OCI-LY3 (cell line): ENCODE measurements around the gene CAPN10.

ENCODE experiments used
- H2AFZ ChIP-seq: fragments of 200-600, 300-600 bp; shearing (Covaris generic); 2 replicates; pipeline ENCODE4 v1.6.0; 2014; ENCODE audit warnings: antibody characterized with exemption, low read depth, low read length
- H3K27ac ChIP-seq: fragments of 200-600, 300-600 bp; sonication (generic); 2 replicates; pipeline ENCODE4 v1.5.1; 2014; ENCODE audit warnings: mild to moderate bottlenecking, low read length, moderate library complexity, mixed read lengths
- H3K27me3 ChIP-seq: fragments of 200-600, 300-600 bp; sonication (generic); 2 replicates; pipeline ENCODE4 v1.6.1; 2014; ENCODE audit warnings: low read depth, low read length, mixed read lengths
- H3K36me3 ChIP-seq: fragments of 200-600, 300-600 bp; sonication (generic); replicated peaks from 2 replicates; pipeline ENCODE3; 2014; ENCODE audit warnings: low read depth, low read length, mixed read lengths
- H3K4me1 ChIP-seq: fragments of 300-600, 200-600 bp; sonication (generic); 2 replicates; pipeline ENCODE4 v1.6.1; 2014; ENCODE audit warnings: low read length, mixed read lengths
- H3K4me2 ChIP-seq: fragments of 200-600, 300-600 bp; sonication (generic); 2 replicates; pipeline ENCODE4 v1.6.1; 2014; ENCODE audit warnings: low read length, mixed read lengths
- H3K4me3 ChIP-seq: fragments of 300-600, 200-600 bp; sonication (generic); 2 replicates; pipeline ENCODE4 v1.5.1; 2014; ENCODE audit warnings: antibody characterized with exemption, mild to moderate bottlenecking, low read length, moderate library complexity
- H3K79me2 ChIP-seq: fragments of 300-600, 200-600 bp; shearing (Covaris generic); 2 replicates; pipeline ENCODE4 v1.6.1; 2014; ENCODE audit warnings: mild to moderate bottlenecking, low read length, mixed read lengths
- H3K9ac ChIP-seq: fragments of 300-600, 200-600 bp; shearing (Covaris generic); 2 replicates; pipeline ENCODE4 v1.6.0; 2014; ENCODE audit warnings: mild to moderate bottlenecking, low read length, moderate library complexity
- H3K9me3 ChIP-seq: fragments of 200-600, 300-600 bp; shearing (Covaris generic); 2 replicates; pipeline ENCODE4 v1.6.1; 2014; ENCODE audit warnings: low read length, mixed read lengths; ENCODE audit not compliant: insufficient read depth
- H4K20me1 ChIP-seq: fragments of 200-600, 300-600 bp; sonication (generic); 2 replicates; pipeline ENCODE4 v1.6.1; 2016; ENCODE audit warnings: low read length, mixed read lengths; ENCODE audit not compliant: insufficient read depth
- CTCF ChIP-seq: fragments of 200-600, 300-600 bp; sonication (generic); IDR thresholded peaks from 2 replicates; pipeline ENCODE4 v1.5.1; 2014; ENCODE audit warnings: antibody characterized with exemption, low read length, low read depth
- EZH2phosphoT487 ChIP-seq: fragments of 200-600 bp; shearing (Covaris generic); IDR thresholded peaks from 2 replicates; pipeline ENCODE4 v1.6.1; 2018; ENCODE audit warnings: antibody characterized with exemption, mixed run types, low read depth

CAPN10 gene

GRCh38 chr2:240629619-240629967 lies 43.1 kb downstream of the CAPN10 start:
- Histone ChIP-seq H3K79me2 (no peaks in the 10 kb centered on the region), H2AFZ (no peak overlapping the region), H3K36me3 (no peaks in the 10 kb centered on the region), H4K20me1 (no peaks in the 10 kb centered on the region), H3K9me3 (no peaks in the 10 kb centered on the region), H3K9ac (no peak overlapping the region), H3K4me3 (no peak overlapping the region), H3K4me2 (no peak overlapping the region), H3K4me1 (peaks cover 16% of the 10 kb centered on the region), H3K27ac (no peak overlapping the region), H3K27me3 (no peaks in the 10 kb centered on the region)
- TF ChIP-seq CTCF (no peak), EZH2phosphoT487 (no peak)

- Histone ChIP-seq H3K4me3 (no peak overlapping the region), H3K36me3 (no peaks in the 10 kb centered on the region), H3K27ac (no peak overlapping the region), H3K9me3 (no peaks in the 10 kb centered on the region), H3K9ac (no peak overlapping the region), H2AFZ (no peak overlapping the region), H3K27me3 (no peaks in the 10 kb centered on the region), H3K4me2 (no peak overlapping the region), H3K4me1 (peaks cover 13% of the 10 kb centered on the region), H4K20me1 (no peaks in the 10 kb centered on the region), H3K79me2 (no peaks in the 10 kb centered on the region)
- TF ChIP-seq CTCF = no peak
- no peak for TF ChIP-seq EZH2phosphoT487
Measured at GRCh38 chr2:240629968-240630770, 43.6 kb downstream of the CAPN10 start.

GRCh38 chr2:240630771-240631547 lies 44.4 kb downstream of the CAPN10 start:
- no peak overlapping the region for H3K4me3 ChIP-seq
- TF ChIP-seq CTCF (no peak), EZH2phosphoT487 (no peak)
- no peak overlapping the region for H3K9ac ChIP-seq
- no peaks in the 10 kb centered on the region for H3K27me3 ChIP-seq
- H3K79me2 ChIP-seq = no peaks in the 10 kb centered on the region
- H3K27ac ChIP-seq = no peak overlapping the region
- no peak overlapping the region for H2AFZ ChIP-seq
- H3K4me1 ChIP-seq = peaks cover 8% of the 10 kb centered on the region; the same call in 1 of the 2 replicates
- H3K9me3 ChIP-seq = no peaks in the 10 kb centered on the region
- H3K36me3 ChIP-seq = no peaks in the 10 kb centered on the region
- H4K20me1 ChIP-seq = no peaks in the 10 kb centered on the region
- no peak overlapping the region for H3K4me2 ChIP-seq

GRCh38 chr2:240631548-240632305 lies 45.2 kb downstream of the CAPN10 start:
- Histone ChIP-seq H3K4me1 (peaks cover 5% of the 10 kb centered on the region; the same call in 1 of the 2 replicates), H3K4me2 (no peak overlapping the region), H3K9me3 (no peaks in the 10 kb centered on the region), H3K4me3 (no peak overlapping the region), H3K79me2 (no peaks in the 10 kb centered on the region), H3K9ac (no peak overlapping the region), H3K36me3 (no peaks in the 10 kb centered on the region), H2AFZ (no peak overlapping the region), H3K27ac (no peak overlapping the region), H4K20me1 (no peaks in the 10 kb centered on the region), H3K27me3 (no peaks in the 10 kb centered on the region)
- TF ChIP-seq EZH2phosphoT487 (no peak), CTCF (no peak)
